Endothelial cell of umbilical vein (primary cell): ENCODE results near the gene COL8A1.
A peak's percentile ranks its signal among the peaks of the same experiment; 100 is the strongest.

Experiments used
- GATA2 ChIP-seq: IDR thresholded peaks from 2 replicates; pipeline ENCODE4 v1.7.0; 2011; ENCODE audit warnings: low read depth, mild to moderate bottlenecking, moderate library complexity, mixed read lengths, low read length; ENCODE audit not compliant: insufficient read length, insufficient read depth
- JUN ChIP-seq: IDR thresholded peaks from 2 replicates; pipeline ENCODE4 v1.6.1; 2011; ENCODE audit warnings: borderline replicate concordance, low read depth; ENCODE audit not compliant: insufficient read length, insufficient read depth
- MYC ChIP-seq: IDR thresholded peaks from one replicate; pipeline ENCODE4 v1.6.1; 2011; ENCODE audit warnings: mild to moderate bottlenecking, low read depth, low read length
- POLR2A ChIP-seq: IDR thresholded peaks from 2 replicates; pipeline ENCODE4 v1.6.1; 2012; ENCODE audit warnings: low read depth, mild to moderate bottlenecking, control low read depth, low read length
- POLR2AphosphoS5 ChIP-seq: IDR thresholded peaks from 2 replicates; pipeline ENCODE4 v1.6.1; 2012; ENCODE audit warnings: low read depth, mild to moderate bottlenecking, control low read depth, low read length, moderate library complexity; ENCODE audit not compliant: insufficient read depth
- TF ChIP-seq, protein P1 (sequence below), 2 donors: IDR thresholded peaks; 1 replicate in 1 of 2; 2 replicates in 1 of 2; pipeline ENCODE4 v1.5.1; 2011; ENCODE audit warnings: low read length in 2 of 2, mild to moderate bottlenecking in 2 of 2, moderate library complexity in 2 of 2, control low read depth in 1 of 2, inconsistent platforms in 1 of 2, low read depth in 1 of 2; ENCODE audit not compliant: insufficient read depth in 1 of 2; ENCODE audit errors: extremely low read depth in 1 of 2

- TF ChIP-seq MYC: no peak
- TF ChIP-seq, protein P1, sequence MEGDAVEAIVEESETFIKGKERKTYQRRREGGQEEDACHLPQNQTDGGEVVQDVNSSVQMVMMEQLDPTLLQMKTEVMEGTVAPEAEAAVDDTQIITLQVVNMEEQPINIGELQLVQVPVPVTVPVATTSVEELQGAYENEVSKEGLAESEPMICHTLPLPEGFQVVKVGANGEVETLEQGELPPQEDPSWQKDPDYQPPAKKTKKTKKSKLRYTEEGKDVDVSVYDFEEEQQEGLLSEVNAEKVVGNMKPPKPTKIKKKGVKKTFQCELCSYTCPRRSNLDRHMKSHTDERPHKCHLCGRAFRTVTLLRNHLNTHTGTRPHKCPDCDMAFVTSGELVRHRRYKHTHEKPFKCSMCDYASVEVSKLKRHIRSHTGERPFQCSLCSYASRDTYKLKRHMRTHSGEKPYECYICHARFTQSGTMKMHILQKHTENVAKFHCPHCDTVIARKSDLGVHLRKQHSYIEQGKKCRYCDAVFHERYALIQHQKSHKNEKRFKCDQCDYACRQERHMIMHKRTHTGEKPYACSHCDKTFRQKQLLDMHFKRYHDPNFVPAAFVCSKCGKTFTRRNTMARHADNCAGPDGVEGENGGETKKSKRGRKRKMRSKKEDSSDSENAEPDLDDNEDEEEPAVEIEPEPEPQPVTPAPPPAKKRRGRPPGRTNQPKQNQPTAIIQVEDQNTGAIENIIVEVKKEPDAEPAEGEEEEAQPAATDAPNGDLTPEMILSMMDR (IDR thresholded peaks at IDR 0.05; ENCODE audit: extremely low read depth in 1 of 2, insufficient read depth in 1 of 2, low read depth in 1 of 2, low read length in 2 of 2): no peak
- peak; percentile 47 for TF ChIP-seq JUN
- TF ChIP-seq POLR2AphosphoS5: peak; percentile 69
- TF ChIP-seq GATA2: no peak
- no peak for TF ChIP-seq POLR2A
These were observed 21.6 kb downstream of the COL8A1 start for GRCh38 chr3:99659951-99660350.
